BLaER1 treated with 17β-estradiol and CSF1 and Interleukin-3, amounts not matched to agents 10 nM and 100 nM (cell line): ENCODE measurements around the gene ARL5C.
A peak's percentile ranks its signal among the peaks of the same experiment; 100 is the strongest.
"Not testable (repeated sequence)": the region's sequence is repeated elsewhere in the genome, so short reads cannot be mapped to it uniquely, and the experiment has no call there.

Experiments used
- H3K27ac ChIP-seq, 11 experiments: shearing (Covaris generic); formaldehyde crosslinking; 2 replicates each; pipeline ENCODE4 v1.8.1; 2022
- H3K27me3 ChIP-seq, 11 experiments: shearing (Covaris generic); formaldehyde crosslinking; 2 replicates each; pipeline ENCODE4 v1.8.1; 2022
- H3K36me3 ChIP-seq, 11 experiments: shearing (Covaris generic); formaldehyde crosslinking; 2 replicates each; pipeline ENCODE4 v1.8.1; 2022
- H3K4me1 ChIP-seq, 10 experiments: shearing (Covaris generic); formaldehyde crosslinking; 2 replicates each; pipeline ENCODE4 v1.8.1; 2022
- H3K4me2 ChIP-seq, 11 experiments: shearing (Covaris generic); formaldehyde crosslinking; 2 replicates each; pipeline ENCODE4 v1.8.1; 2022
- H3K4me3 ChIP-seq, 10 experiments: shearing (Covaris generic); formaldehyde crosslinking; 2 replicates each; pipeline ENCODE4 v1.8.1; 2022
- H3K9ac ChIP-seq, 11 experiments: shearing (Covaris generic); formaldehyde crosslinking; 2 replicates each; pipeline ENCODE4 v1.8.1; 2022
- H3K9me3 ChIP-seq, 11 experiments: shearing (Covaris generic); formaldehyde crosslinking; replicated peaks in 1 of 11; 2 replicates each; pipeline ENCODE4 v1.8.1; 2022
- H4K20me1 ChIP-seq, 11 experiments: shearing (Covaris generic); formaldehyde crosslinking; 2 replicates each; pipeline ENCODE4 v1.8.1; 2022
- Cebpa-rat ChIP-seq, 11 experiments: shearing (Covaris generic); IDR thresholded peaks; 2 replicates each; pipeline ENCODE4 v1.8.1; 2022

Gene ARL5C

GRCh38 chr17:39139561-39139960, 26.4 kb downstream of the ARL5C start:
- Histone ChIP-seq H3K9ac (no peak overlapping the region), H3K27me3 (no peaks in the 10 kb centered on the region), H3K4me3 (no peak overlapping the region), H3K27ac (no peak overlapping the region), H3K4me1 (peaks cover 8 to 21% (median 15%) of the 10 kb centered on the region in 10 experiments; a peak in 17 of 20 replicates), H4K20me1 (no peaks in the 10 kb centered on the region), H3K36me3 (no peaks in the 10 kb centered on the region), H3K9me3 (peaks cover 0 to 10% (median 8%) of the 10 kb centered on the region in 11 experiments; a peak in 5 of 22 replicates), H3K4me2 (peak overlapping the region in 3 of 11 experiments; percentile 21 to 40 (median 24); a peak in 5 of 22 replicates)
- no peak for TF ChIP-seq Cebpa-rat (IDR thresholded peaks at IDR 0.05)

- Histone ChIP-seq H3K27me3 (no peaks in the 10 kb centered on the region), H3K9me3 (peaks cover 0 to 10% (median 8%) of the 10 kb centered on the region in 11 experiments; a peak in 5 of 22 replicates), H3K4me1 (peaks cover 5 to 21% (median 13%) of the 10 kb centered on the region in 10 experiments; a peak in 16 of 20 replicates), H4K20me1 (no peaks in the 10 kb centered on the region), H3K9ac (0 out of 22 replicates have a peak overlapping the region, but pooled peaks of 1 of the 11 experiments have one; percentile 20), H3K36me3 (no peaks in the 10 kb centered on the region), H3K4me2 (peak overlapping the region in 3 of 11 experiments; percentile 21 to 40 (median 24); a peak in 5 of 22 replicates), H3K27ac (no peak overlapping the region), H3K4me3 (no peak overlapping the region)
- no peak for TF ChIP-seq Cebpa-rat (IDR thresholded peaks at IDR 0.05)
Observed at GRCh38 chr17:39139161-39139511, 26.8 kb downstream of the ARL5C start.

- H3K9me3 ChIP-seq = peaks cover 0 to 10% (median 8%) of the 10 kb centered on the region in 11 experiments; a peak in 5 of 22 replicates
- no peaks in the 10 kb centered on the region for H4K20me1 ChIP-seq
- no peaks in the 10 kb centered on the region for H3K27me3 ChIP-seq
- no peak for TF ChIP-seq Cebpa-rat (IDR thresholded peaks at IDR 0.05)
- peaks cover 5 to 21% (median 12%) of the 10 kb centered on the region in 10 experiments; a peak in 16 of 20 replicates for H3K4me1 ChIP-seq
- peak overlapping the region in 4 of 11 experiments; percentile 12 to 40 (median 22); a peak in 4 of 22 replicates for H3K4me2 ChIP-seq
- H3K27ac ChIP-seq = no peak overlapping the region
- peak overlapping the region in 1 of 11 experiments; percentile 20; a peak in 1 of 22 replicates for H3K9ac ChIP-seq
- H3K36me3 ChIP-seq = no peaks in the 10 kb centered on the region
- no peak overlapping the region for H3K4me3 ChIP-seq
Observed at GRCh38 chr17:39138431-39139160, 27.4 kb downstream of the ARL5C start.

GRCh38 chr17:39134878-39135277, 31.1 kb downstream of the ARL5C start:
- Histone ChIP-seq H3K4me2 (peak overlapping the region in 5 of 11 experiments; percentile 6 to 37 (median 18); a peak in 6 of 22 replicates), H3K36me3 (no peaks in the 10 kb centered on the region), H3K9me3 (no peaks in the 10 kb centered on the region), H4K20me1 (no peaks in the 10 kb centered on the region), H3K4me3 (no peak overlapping the region), H3K27ac (no peak overlapping the region), H3K4me1 (peaks cover 5 to 21% (median 12%) of the 10 kb centered on the region in 10 experiments; a peak in 16 of 20 replicates), H3K9ac (no peak overlapping the region), H3K27me3 (no peaks in the 10 kb centered on the region)
- no peak for TF ChIP-seq Cebpa-rat (IDR thresholded peaks at IDR 0.05)

- TF ChIP-seq Cebpa-rat (IDR thresholded peaks at IDR 0.05) = no peak
- no peak overlapping the region for H3K9ac ChIP-seq
- no peaks in the 10 kb centered on the region for H3K27me3 ChIP-seq
- peaks cover 0 to 10% (median 0%) of the 10 kb centered on the region in 10 experiments; a peak in 7 of 20 replicates for H3K4me1 ChIP-seq
- no peak overlapping the region for H3K27ac ChIP-seq
- no peaks in the 10 kb centered on the region for H3K9me3 ChIP-seq
- H3K4me3 ChIP-seq = no peak overlapping the region
- H4K20me1 ChIP-seq = no peaks in the 10 kb centered on the region
- no peak overlapping the region for H3K4me2 ChIP-seq
- H3K36me3 ChIP-seq = no peaks in the 10 kb centered on the region
Observed at GRCh38 chr17:39132192-39132610, 33.8 kb downstream of the ARL5C start.

- Histone ChIP-seq H3K27ac (no peak overlapping the region), H3K36me3 (no peaks in the 10 kb centered on the region), H3K9ac (no peak overlapping the region), H3K9me3 (no peaks in the 10 kb centered on the region), H3K27me3 (no peaks in the 10 kb centered on the region), H3K4me3 (no peak overlapping the region), H4K20me1 (no peaks in the 10 kb centered on the region), H3K4me2 (no peak overlapping the region), H3K4me1 (peaks cover 0 to 10% (median 0%) of the 10 kb centered on the region in 10 experiments; a peak in 7 of 20 replicates)
- no peak for TF ChIP-seq Cebpa-rat (IDR thresholded peaks at IDR 0.05)
Observed at GRCh38 chr17:39131616-39132015, 34.3 kb downstream of the ARL5C start.

GRCh38 chr17:39130205-39130604, 35.8 kb downstream of the ARL5C start:
- Histone ChIP-seq H3K9ac (no peak overlapping the region), H4K20me1 (no peaks in the 10 kb centered on the region), H3K27me3 (no peaks in the 10 kb centered on the region), H3K9me3 (no peaks in the 10 kb centered on the region), H3K4me1 (peaks cover 0 to 10% (median 0%) of the 10 kb centered on the region in 10 experiments; a peak in 7 of 20 replicates), H3K4me2 (no peak overlapping the region), H3K36me3 (no peaks in the 10 kb centered on the region), H3K4me3 (no peak overlapping the region), H3K27ac (no peak overlapping the region)
- no peak for TF ChIP-seq Cebpa-rat (IDR thresholded peaks at IDR 0.05)

- not testable (repeated sequence) for H3K27ac ChIP-seq, H3K4me1 ChIP-seq, H3K36me3 ChIP-seq, H3K9me3 ChIP-seq, H4K20me1 ChIP-seq, H3K4me3 ChIP-seq, H3K4me2 ChIP-seq, H3K27me3 ChIP-seq, H3K9ac ChIP-seq
Observed at GRCh38 chr17:39129544-39129943, 36.4 kb downstream of the ARL5C start.

- H3K4me2 ChIP-seq = no peak overlapping the region
- no peak overlapping the region for H3K9ac ChIP-seq
- H3K27ac ChIP-seq = no peak overlapping the region
- no peaks in the 10 kb centered on the region for H3K36me3 ChIP-seq
- peaks cover 0 to 17% (median 0%) of the 10 kb centered on the region in 10 experiments; a peak in 5 of 20 replicates for H3K4me1 ChIP-seq
- no peaks in the 10 kb centered on the region for H4K20me1 ChIP-seq
- no peak for TF ChIP-seq Cebpa-rat (IDR thresholded peaks at IDR 0.05)
- H3K9me3 ChIP-seq = no peaks in the 10 kb centered on the region
- no peaks in the 10 kb centered on the region for H3K27me3 ChIP-seq
- H3K4me3 ChIP-seq = no peak overlapping the region
Observed at GRCh38 chr17:39126436-39126835, 39.5 kb downstream of the ARL5C start.
